ENCODE results near the gene MLEC. TPM values are rescaled to one million over a fixed set of nuclear protein-coding genes. Genes with fewer than 3 reads are reported as not detected.

MLEC gene
- total RNA-seq, 1 donor from 2014 or later: 100 TPM

GRCh38 chr12:120670667-120671066, 16.3 kb upstream of the MLEC start:
- H3K36me3 Mint-ChIP-seq: no peaks in the 10 kb centered on the region
- no peak overlapping the region for H3K9ac ChIP-seq
- H3K4me1 ChIP-seq: peaks cover 17% of the 10 kb centered on the region
- no peak for DNase-seq (ENCODE audit: low spot score)
- H2AFZ ChIP-seq (replicated peaks): no peak overlapping the region
- H3K27ac ChIP-seq: no peak overlapping the region
- peaks cover 37% of the 10 kb centered on the region for H3K4me1 Mint-ChIP-seq
- H3K4me2 ChIP-seq: no peak overlapping the region
- H3K9me3 ChIP-seq (ENCODE audit: low read depth): no peaks in the 10 kb centered on the region
- H3K36me3 ChIP-seq: no peaks in the 10 kb centered on the region
- H3F3A ChIP-seq (ENCODE audit: low read depth): peaks cover 19% of the 10 kb centered on the region
- no peaks in the 10 kb centered on the region for H4K20me1 ChIP-seq (ENCODE audit: low read depth)
- peaks cover 4% of the 10 kb centered on the region for H3K9me3 Mint-ChIP-seq
- H3K4me3 ChIP-seq: no peak overlapping the region
- TF ChIP-seq EZH2phosphoT487 (IDR thresholded peaks at IDR 0.05) (no peak), EZH2 (IDR thresholded peaks at IDR 0.05) (no peak)
- TF ChIP-seq, protein P1, sequence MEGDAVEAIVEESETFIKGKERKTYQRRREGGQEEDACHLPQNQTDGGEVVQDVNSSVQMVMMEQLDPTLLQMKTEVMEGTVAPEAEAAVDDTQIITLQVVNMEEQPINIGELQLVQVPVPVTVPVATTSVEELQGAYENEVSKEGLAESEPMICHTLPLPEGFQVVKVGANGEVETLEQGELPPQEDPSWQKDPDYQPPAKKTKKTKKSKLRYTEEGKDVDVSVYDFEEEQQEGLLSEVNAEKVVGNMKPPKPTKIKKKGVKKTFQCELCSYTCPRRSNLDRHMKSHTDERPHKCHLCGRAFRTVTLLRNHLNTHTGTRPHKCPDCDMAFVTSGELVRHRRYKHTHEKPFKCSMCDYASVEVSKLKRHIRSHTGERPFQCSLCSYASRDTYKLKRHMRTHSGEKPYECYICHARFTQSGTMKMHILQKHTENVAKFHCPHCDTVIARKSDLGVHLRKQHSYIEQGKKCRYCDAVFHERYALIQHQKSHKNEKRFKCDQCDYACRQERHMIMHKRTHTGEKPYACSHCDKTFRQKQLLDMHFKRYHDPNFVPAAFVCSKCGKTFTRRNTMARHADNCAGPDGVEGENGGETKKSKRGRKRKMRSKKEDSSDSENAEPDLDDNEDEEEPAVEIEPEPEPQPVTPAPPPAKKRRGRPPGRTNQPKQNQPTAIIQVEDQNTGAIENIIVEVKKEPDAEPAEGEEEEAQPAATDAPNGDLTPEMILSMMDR (IDR thresholded peaks at IDR 0.05): no peak
- peaks cover 14% of the 10 kb centered on the region for H3K27me3 Mint-ChIP-seq (ENCODE audit: insufficient read depth, low read depth)
- no peaks in the 10 kb centered on the region for H3K79me2 ChIP-seq (ENCODE audit: low read depth)
- H3K4me3 Mint-ChIP-seq: no peak overlapping the region
- no peak overlapping the region for H3K27ac Mint-ChIP-seq
- H3K27me3 ChIP-seq: no peaks in the 10 kb centered on the region

- H4K20me1 ChIP-seq (ENCODE audit: low read depth): no peaks in the 10 kb centered on the region
- no peak overlapping the region for H3K27ac ChIP-seq
- no peaks in the 10 kb centered on the region for H3K79me2 ChIP-seq (ENCODE audit: low read depth)
- TF ChIP-seq EZH2phosphoT487 (IDR thresholded peaks at IDR 0.05) (no peak), EZH2 (IDR thresholded peaks at IDR 0.05) (no peak)
- TF ChIP-seq, protein P1 (IDR thresholded peaks at IDR 0.05): no peak
- Mint-ChIP-seq H3K27me3 (ENCODE audit: insufficient read depth, low read depth) (peaks cover 12% of the 10 kb centered on the region), H3K4me1 (peaks cover 18% of the 10 kb centered on the region), H3K36me3 (no peaks in the 10 kb centered on the region), H3K9me3 (peaks cover 4% of the 10 kb centered on the region), H3K27ac (no peak overlapping the region), H3K4me3 (no peak overlapping the region)
- no peak overlapping the region for H3K4me2 ChIP-seq
- no peaks in the 10 kb centered on the region for H3K27me3 ChIP-seq
- no peak overlapping the region for H2AFZ ChIP-seq (replicated peaks)
- peaks cover 3% of the 10 kb centered on the region for H3F3A ChIP-seq (ENCODE audit: low read depth)
- no peaks in the 10 kb centered on the region for H3K9me3 ChIP-seq (ENCODE audit: low read depth)
- peaks cover 6% of the 10 kb centered on the region for H3K4me1 ChIP-seq
- H3K36me3 ChIP-seq: no peaks in the 10 kb centered on the region
- no peak overlapping the region for H3K9ac ChIP-seq
- no peak overlapping the region for H3K4me3 ChIP-seq
- DNase-seq (ENCODE audit: low spot score): no peak
Measured at GRCh38 chr12:120674097-120674636, 12.8 kb upstream of the MLEC start.

- no peaks in the 10 kb centered on the region for H3K79me2 ChIP-seq (ENCODE audit: low read depth)
- DNase-seq (ENCODE audit: low spot score): no peak
- H3K9ac ChIP-seq: no peak overlapping the region
- no peak overlapping the region for H3K4me2 ChIP-seq
- H2AFZ ChIP-seq (replicated peaks): no peak overlapping the region
- H3K4me3 ChIP-seq: no peak overlapping the region
- TF ChIP-seq, protein P1 (IDR thresholded peaks at IDR 0.05): no peak
- no peak for TF ChIP-seq EZH2phosphoT487 (IDR thresholded peaks at IDR 0.05)
- TF ChIP-seq EZH2 (IDR thresholded peaks at IDR 0.05): no peak
- no peak overlapping the region for H3K27ac Mint-ChIP-seq
- H3K27me3 ChIP-seq: no peaks in the 10 kb centered on the region
- H3K27ac ChIP-seq: no peak overlapping the region
- H3K36me3 Mint-ChIP-seq: no peaks in the 10 kb centered on the region
- H4K20me1 ChIP-seq (ENCODE audit: low read depth): no peaks in the 10 kb centered on the region
- no peaks in the 10 kb centered on the region for H3F3A ChIP-seq (ENCODE audit: low read depth)
- peaks cover 7% of the 10 kb centered on the region for H3K4me1 Mint-ChIP-seq
- no peak overlapping the region for H3K4me3 Mint-ChIP-seq
- no peaks in the 10 kb centered on the region for H3K4me1 ChIP-seq
- peaks cover 4% of the 10 kb centered on the region for H3K27me3 Mint-ChIP-seq (ENCODE audit: insufficient read depth, low read depth)
- H3K36me3 ChIP-seq: no peaks in the 10 kb centered on the region
- no peaks in the 10 kb centered on the region for H3K9me3 Mint-ChIP-seq
- H3K9me3 ChIP-seq (ENCODE audit: low read depth): no peaks in the 10 kb centered on the region
Measured at GRCh38 chr12:120677765-120678473, 9.0 kb upstream of the MLEC start.

Measured in neural progenitor cell (in vitro differentiated cells).